Endodermal cell (in vitro differentiated cells): ENCODE measurements around the gene SETD1B. TPM values are rescaled to one million over a fixed set of nuclear protein-coding genes. Genes with fewer than 3 reads are reported as not detected.

Source experiments
- DNase-seq: peaks from one replicate; pipeline ENCODE4 v3.0.0-alpha.2; 2017
- H3K27ac ChIP-seq: 2 replicates; pipeline ENCODE4 v1.5.1; 2013; ENCODE audit warnings: mild to moderate bottlenecking, low read depth, low read length, moderate library complexity
- H3K27me3 ChIP-seq: 2 replicates; pipeline ENCODE4 v1.6.1; 2013; ENCODE audit warnings: mild to moderate bottlenecking, low read length, moderate library complexity; ENCODE audit not compliant: insufficient read depth, control insufficient read depth, poor library complexity, severe bottlenecking
- H3K36me3 ChIP-seq: 2 replicates; pipeline ENCODE4 v1.7.0; 2013; ENCODE audit warnings: mild to moderate bottlenecking, low read length, moderate library complexity; ENCODE audit not compliant: control insufficient read depth, insufficient read depth
- H3K4me1 ChIP-seq: one replicate; pipeline ENCODE4 v1.7.0; 2013; ENCODE audit warnings: low read length; ENCODE audit not compliant: control insufficient read depth, insufficient read depth
- H3K4me3 ChIP-seq: 2 replicates; pipeline ENCODE4 v1.5.1; 2013; ENCODE audit warnings: mild to moderate bottlenecking, low read length, moderate library complexity
- H3K9ac ChIP-seq: 2 replicates; pipeline ENCODE4 v1.6.1; 2013; ENCODE audit warnings: mild to moderate bottlenecking, low read length, moderate library complexity; ENCODE audit not compliant: poor library complexity, severe bottlenecking; ENCODE audit errors: extremely low read depth
- H3K9me3 ChIP-seq: 2 replicates; pipeline ENCODE4 v1.6.1; 2013; ENCODE audit warnings: mild to moderate bottlenecking, low read length, moderate library complexity; ENCODE audit not compliant: control insufficient read depth
- H3K27ac Mint-ChIP-seq: 2 replicates; pipeline ENCODE4 v1.8.0; 2020; ENCODE audit warnings: mixed read lengths
- H3K27me3 Mint-ChIP-seq: 2 replicates; pipeline ENCODE4 v1.8.0; 2021; ENCODE audit warnings: mild to moderate bottlenecking, mixed read lengths; ENCODE audit not compliant: insufficient read depth
- H3K36me3 Mint-ChIP-seq: 2 replicates; pipeline ENCODE4 v1.8.0; 2020; ENCODE audit warnings: low read depth, mixed read lengths
- H3K4me1 Mint-ChIP-seq: 2 replicates; pipeline ENCODE4 v1.8.0; 2020; ENCODE audit warnings: mixed read lengths
- H3K4me3 Mint-ChIP-seq: 2 replicates; pipeline ENCODE4 v1.8.0; 2020; ENCODE audit warnings: mild to moderate bottlenecking, moderate library complexity, mixed read lengths
- H3K9me3 Mint-ChIP-seq: 2 replicates; pipeline ENCODE4 v1.8.0; 2020; ENCODE audit warnings: mild to moderate bottlenecking, mixed read lengths
- CTCF ChIP-seq: fragments of 200-600 bp; sonication (generic); conservative IDR thresholded peaks from 2 replicates; pipeline ENCODE4 v1.5.0; 2021; ENCODE audit warnings: antibody characterized with exemption, mild to moderate bottlenecking
- WGBS, 2 experiments: methylation state at CpG; one replicate each; pipeline versions ENCODE4 v1.1.5 to v1.1.7; 2013; ENCODE audit warnings: missing lambda C conversion rate in 2 of 2, mixed read lengths in 1 of 2; ENCODE audit not compliant: insufficient coverage in 1 of 2, insufficient read length in 1 of 2; 5-methylcytosine and 5-hydroxymethylcytosine counted together
- total RNA-seq, 2 donors: library from RNA; stranded (reverse); fragmentation: NEBNext Ultra II Directional in 1 of 2; extraction: Animal tissue kit (Norgen Biotek cat#: 25700) in 1 of 2; gene quantifications; 2 replicates in 1 of 2; 3 replicates in 1 of 2; pipeline ENCODE4 v1.2.1, GENCODE V29; 2021

SETD1B gene
- total RNA-seq, 2 donors from 2014 or later = 30.7 to 32.6 TPM

GRCh38 chr12:121792607-121793439 lies 11.0 kb upstream of the SETD1B start:
- no peak overlapping the region for H3K27ac Mint-ChIP-seq
- peaks cover 14% of the 10 kb centered on the region for H3K36me3 Mint-ChIP-seq
- DNase-seq = peak; percentile 87
- peak overlapping the region; percentile 53 for H3K9ac ChIP-seq
- H3K4me1 Mint-ChIP-seq = peaks cover 29% of the 10 kb centered on the region
- H3K4me3 Mint-ChIP-seq = peak overlapping the region; percentile 53
- 18 to 41% methylated on average over 11 to 48 of the region's 48 CpGs for WGBS, 2 experiments
- peaks cover 15% of the 10 kb centered on the region for H3K36me3 ChIP-seq
- H3K9me3 Mint-ChIP-seq = no peaks in the 10 kb centered on the region
- no peak overlapping the region for H3K27ac ChIP-seq
- H3K9me3 ChIP-seq = no peaks in the 10 kb centered on the region
- peak overlapping the region; percentile 81 for H3K4me3 ChIP-seq
- H3K27me3 Mint-ChIP-seq = peaks cover 1% of the 10 kb centered on the region
- no peak for TF ChIP-seq CTCF
- H3K4me1 ChIP-seq = peaks cover 18% of the 10 kb centered on the region
- no peaks in the 10 kb centered on the region for H3K27me3 ChIP-seq

GRCh38 chr12:121793440-121793837 lies 10.4 kb upstream of the SETD1B start, which contains the start of gene RHOF:
Gene RHOF, minus strand, starts transcription at chr12:121793688. Its CDS starts 55 bp downstream, at chr12:121793633.
- Histone ChIP-seq H3K4me3 (peak within 1 kb of the TSS; percentile 81), H3K36me3 (peaks cover 19% of the 10 kb centered on the region), H3K4me1 (peaks cover 21% of the 10 kb centered on the region), H3K9ac (peak within 1 kb of the TSS; percentile 53), H3K27me3 (no peaks in the 10 kb centered on the region), H3K27ac (no peak within 1 kb of the TSS), H3K9me3 (no peaks in the 10 kb centered on the region)
- peaks cover 33% of the 10 kb centered on the region for H3K4me1 Mint-ChIP-seq
- WGBS, 2 experiments = 1% methylated on average over 20 to 36 of the region's 36 CpGs
- peak within 1 kb of the TSS; percentile 89 for H3K27ac Mint-ChIP-seq
- peaks cover 1% of the 10 kb centered on the region for H3K27me3 Mint-ChIP-seq
- no peak for DNase-seq
- no peaks in the 10 kb centered on the region for H3K9me3 Mint-ChIP-seq
- no peak for TF ChIP-seq CTCF
- peak within 1 kb of the TSS; percentile 53 for H3K4me3 Mint-ChIP-seq
- peaks cover 14% of the 10 kb centered on the region for H3K36me3 Mint-ChIP-seq

GRCh38 chr12:121793838-121794533 lies 9.8 kb upstream of the SETD1B start:
- no peak overlapping the region for H3K27ac ChIP-seq
- Mint-ChIP-seq H3K4me3 (peak overlapping the region; percentile 53), H3K27ac (peak overlapping the region; percentile 89), H3K36me3 (peaks cover 16% of the 10 kb centered on the region), H3K27me3 (peaks cover 1% of the 10 kb centered on the region), H3K4me1 (peaks cover 39% of the 10 kb centered on the region), H3K9me3 (no peaks in the 10 kb centered on the region)
- no peaks in the 10 kb centered on the region for H3K9me3 ChIP-seq
- peaks cover 24% of the 10 kb centered on the region for H3K4me1 ChIP-seq
- no peaks in the 10 kb centered on the region for H3K27me3 ChIP-seq
- H3K9ac ChIP-seq = peak overlapping the region; percentile 7
- WGBS, 2 experiments = 1% methylated on average over 21 to 59 of the region's 59 CpGs
- TF ChIP-seq CTCF = peak; percentile 100
- H3K4me3 ChIP-seq = peak overlapping the region; percentile 81
- DNase-seq = peak; percentile 100
- H3K36me3 ChIP-seq = peaks cover 19% of the 10 kb centered on the region
